Measurements from ENCODE around the gene AP2B1.

DNA sequence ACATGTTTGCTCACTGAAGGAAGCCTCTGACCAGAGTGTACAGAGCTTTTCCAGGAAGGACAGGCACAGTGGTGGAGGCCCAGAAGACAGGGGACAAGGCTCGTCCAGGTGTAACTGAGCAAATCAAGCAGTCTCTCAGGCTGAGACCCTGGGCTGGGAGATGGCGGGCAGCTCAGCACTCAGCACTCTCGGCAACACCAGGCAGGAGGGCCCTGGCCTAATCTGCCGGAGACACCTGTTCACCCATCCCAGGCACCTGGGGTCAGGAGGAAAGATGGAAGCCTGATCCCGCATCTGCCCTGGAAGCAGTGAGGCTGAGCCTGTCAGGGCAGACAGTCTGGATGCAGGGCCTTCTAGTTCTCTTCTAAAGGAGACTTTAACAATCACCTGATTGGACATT, 149.1 kb downstream of the AP2B1 start:
- TF ChIP-seq EZH2 (IDR thresholded peaks at IDR 0.05; ENCODE audit: low read length, unreplicated experiment) (no peak), CTCF (conservative IDR thresholded peaks at IDR 0.05; ENCODE audit: low read depth, low read length) (no peak)

Data from PC-3 (cell line).